NCI-H2029 (cell line): ENCODE results near the gene TMEM79.

ENCODE experiments used
- DNase-seq: peaks from one replicate; lab custom pipeline; 2025; lab: John Stamatoyannopoulos, UW

Gene TMEM79

DNA sequence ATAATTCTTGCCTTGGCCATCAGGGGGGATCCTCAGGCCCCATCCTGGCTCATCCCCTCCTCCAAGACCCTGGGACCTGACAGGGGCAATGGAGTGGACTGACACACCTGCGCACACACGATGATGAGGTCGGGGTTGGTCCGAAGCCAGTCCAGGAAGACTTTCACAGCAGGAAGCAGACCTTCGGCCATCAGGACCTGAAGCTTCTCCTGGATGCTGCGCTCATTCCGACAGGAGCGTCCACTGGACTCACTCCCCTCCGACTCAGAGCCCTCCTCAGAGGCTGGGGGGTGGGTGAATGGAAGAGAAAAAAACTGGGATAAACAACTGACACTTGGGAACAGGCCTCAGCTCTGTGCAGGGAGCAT lies 20.9 kb upstream of the TMEM79 start:
- no peak for DNase-seq

GRCh38 chr1:156266051-156266450 lies 18.1 kb upstream of the TMEM79 start:
- DNase-seq, result no peak

DNA sequence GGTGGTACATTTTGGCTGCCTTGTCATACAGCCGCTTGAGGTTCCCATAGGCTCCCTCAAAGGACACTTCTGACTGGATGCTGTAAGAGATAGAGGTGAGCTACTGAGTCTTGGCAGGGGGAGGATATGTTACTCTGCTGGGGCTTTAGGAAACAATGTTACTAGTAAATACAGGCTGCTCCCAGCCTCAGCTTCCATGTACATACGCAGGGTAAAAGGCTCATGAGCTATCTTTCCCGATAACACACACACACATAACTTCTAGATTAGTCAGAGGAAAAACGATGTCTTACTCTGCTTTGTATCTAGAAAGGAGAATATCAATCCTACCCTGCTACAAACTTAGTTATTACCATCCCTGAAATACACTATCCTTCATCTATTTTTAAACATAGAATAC lies 15.8 kb upstream of the TMEM79 start:
- DNase-seq, result no peak

- DNase-seq, result no peak
These were observed 13.8 kb upstream of the TMEM79 start for GRCh38 chr1:156270314-156270713.

GRCh38 chr1:156276532-156276931 lies 7.6 kb upstream of the TMEM79 start:
- no peak for DNase-seq

GRCh38 chr1:156276966-156277381 lies 7.2 kb upstream of the TMEM79 start:
- DNase-seq, result no peak

GRCh38 chr1:156279837-156280236 lies 4.3 kb upstream of the TMEM79 start:
- no peak for DNase-seq

- no peak for DNase-seq
These were observed 2.8 kb upstream of the TMEM79 start for GRCh38 chr1:156281281-156281680.

- DNase-seq, result peak; percentile 19
These were observed 2.2 kb upstream of the TMEM79 start for GRCh38 chr1:156281693-156282478.

GRCh38 chr1:156282479-156283222 lies 1.5 kb upstream of the TMEM79 start, which contains the start of gene SMG5:
Gene SMG5, minus strand, starts transcription at chr1:156282825. Its CDS starts 145 bp downstream, at chr1:156282680.
- DNase-seq, result peak; percentile 98

- DNase-seq, result no peak
These were observed 604 bp upstream of the TMEM79 start for GRCh38 chr1:156283521-156283920.

GRCh38 chr1:156284757-156285156 lies 632 bp downstream of the TMEM79 start:
- no peak for DNase-seq

GRCh38 chr1:156285437-156285836 lies 1.3 kb downstream of the TMEM79 start:
- no peak for DNase-seq

DNA sequence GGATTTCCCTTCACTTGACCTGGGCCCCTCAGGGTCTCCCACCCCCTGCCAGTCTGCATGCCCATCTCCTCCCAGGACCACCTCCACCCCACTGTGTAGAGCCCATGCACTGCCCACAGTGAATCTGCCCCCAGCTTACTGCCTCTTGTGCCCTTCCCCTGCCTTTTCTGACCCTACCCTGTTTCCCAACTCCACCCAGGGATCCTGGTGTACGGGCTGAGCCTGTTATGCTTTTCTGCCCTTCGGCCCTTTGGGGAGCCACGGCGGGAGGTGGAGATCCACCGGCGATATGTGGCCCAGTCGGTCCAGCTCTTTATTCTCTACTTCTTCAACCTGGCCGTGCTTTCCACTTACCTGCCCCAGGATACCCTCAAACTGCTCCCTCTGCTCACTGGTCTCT lies 1.9 kb downstream of the TMEM79 start:
- DNase-seq, result no peak

DNA sequence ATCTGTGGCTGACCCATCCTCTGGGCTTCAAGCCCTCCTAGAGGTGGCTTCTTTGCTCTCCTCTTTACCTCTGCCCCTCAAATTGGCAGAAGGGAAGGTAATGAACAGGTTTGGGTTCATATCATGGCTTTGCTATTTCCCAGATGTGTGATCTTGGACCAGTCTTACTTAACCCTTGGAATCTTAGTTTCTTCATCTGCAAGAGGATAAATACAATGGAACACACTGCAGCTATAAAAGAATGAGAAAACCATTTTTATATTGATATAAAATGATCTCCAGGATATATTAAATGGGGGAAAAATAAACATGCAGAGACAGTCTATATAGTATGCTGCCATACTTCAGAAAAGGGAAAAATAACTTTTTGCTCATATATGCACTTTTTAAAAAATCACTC lies 5.7 kb downstream of the TMEM79 start:
- no peak for DNase-seq

DNA sequence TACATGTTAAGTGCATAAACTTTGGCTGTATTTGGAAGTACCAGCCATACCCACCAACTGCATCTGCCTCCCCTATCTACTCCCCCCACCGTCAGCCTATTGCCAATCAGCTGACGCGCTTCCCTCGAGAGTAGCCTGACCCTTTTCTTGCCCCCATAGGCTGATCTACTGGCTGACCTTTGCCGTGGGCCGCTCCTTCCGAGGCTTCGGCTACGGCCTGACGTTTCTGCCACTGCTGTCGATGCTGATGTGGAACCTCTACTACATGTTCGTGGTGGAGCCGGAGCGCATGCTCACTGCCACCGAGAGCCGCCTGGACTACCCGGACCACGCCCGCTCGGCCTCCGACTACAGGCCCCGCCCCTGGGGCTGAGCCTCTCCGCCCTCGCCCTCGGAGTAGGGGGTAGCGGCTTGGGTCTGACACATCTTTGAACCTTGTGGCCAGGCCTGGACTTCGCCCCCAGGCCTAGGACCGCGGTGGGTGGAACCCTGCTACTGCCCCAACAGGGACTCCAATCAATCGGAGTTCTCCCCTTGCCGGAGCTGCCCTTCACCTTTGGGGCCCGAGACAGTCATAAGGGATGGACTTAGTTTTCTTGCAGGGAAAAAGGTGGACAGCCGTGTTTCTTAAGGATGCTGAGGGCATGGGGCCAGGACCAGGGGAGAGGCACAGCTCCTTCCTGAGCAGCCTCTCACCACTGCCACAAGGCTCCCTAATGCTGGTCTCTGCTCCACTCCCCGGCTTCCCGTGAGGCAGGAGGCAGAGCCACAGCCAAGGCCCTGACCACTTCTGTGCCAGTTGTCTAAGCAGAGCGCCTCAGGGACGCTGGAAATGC lies 7.3 kb downstream of the TMEM79 start:
- DNase-seq, result peak; percentile 18

DNA sequence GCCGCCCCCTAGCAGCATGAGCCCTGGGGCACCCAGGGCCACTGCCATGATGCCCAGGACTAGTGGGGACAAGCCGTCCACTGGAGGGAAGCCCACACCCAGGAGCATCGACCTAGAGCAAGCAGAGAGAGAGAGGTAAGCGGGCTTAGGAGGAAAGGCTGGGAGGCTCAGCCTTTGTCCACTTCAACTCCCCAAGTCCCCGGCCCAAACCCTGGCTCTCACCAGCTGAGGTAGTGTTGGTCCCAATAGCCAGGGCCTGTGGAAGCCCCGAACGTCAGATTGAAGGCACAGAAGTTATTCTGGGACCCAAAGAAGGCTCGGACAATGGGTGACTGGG lies 8.9 kb downstream of the TMEM79 start:
- no peak for DNase-seq

- DNase-seq, result no peak
These were observed 9.8 kb downstream of the TMEM79 start for GRCh38 chr1:156293895-156294294.

DNA sequence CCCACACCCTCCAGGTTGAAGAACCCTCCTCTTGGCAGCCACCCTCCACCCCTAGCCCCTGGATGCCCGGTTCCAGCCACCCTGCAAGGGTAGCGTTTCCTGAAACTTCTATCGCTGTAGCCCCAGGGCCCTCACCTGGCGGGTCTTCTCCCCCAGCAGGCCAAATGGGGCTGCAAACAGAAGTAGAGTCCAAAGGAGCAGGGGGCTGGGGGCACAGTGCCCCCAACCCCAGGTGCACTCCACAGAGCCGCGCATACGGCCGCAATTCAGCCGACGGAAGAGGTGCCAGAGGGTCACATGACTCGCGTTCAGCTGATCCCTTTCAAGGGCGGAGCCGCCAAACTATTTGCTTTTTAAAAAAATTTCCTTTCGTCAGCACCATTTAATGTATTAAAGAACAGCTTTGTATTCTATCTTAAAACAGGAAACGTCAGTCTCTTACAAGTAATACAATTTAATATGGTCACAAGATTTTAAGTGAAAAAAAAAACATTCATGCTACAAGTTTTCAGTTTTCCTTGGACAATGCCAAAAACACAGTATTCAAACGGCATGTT lies 11.3 kb downstream of the TMEM79 start, which contains the start of gene GLMP:
Gene GLMP (minus strand): TSS at position 289 of the 557 bp plus-strand sequence. CDS start 34 bp downstream, at position 255.
- DNase-seq, result peak; percentile 32

DNA sequence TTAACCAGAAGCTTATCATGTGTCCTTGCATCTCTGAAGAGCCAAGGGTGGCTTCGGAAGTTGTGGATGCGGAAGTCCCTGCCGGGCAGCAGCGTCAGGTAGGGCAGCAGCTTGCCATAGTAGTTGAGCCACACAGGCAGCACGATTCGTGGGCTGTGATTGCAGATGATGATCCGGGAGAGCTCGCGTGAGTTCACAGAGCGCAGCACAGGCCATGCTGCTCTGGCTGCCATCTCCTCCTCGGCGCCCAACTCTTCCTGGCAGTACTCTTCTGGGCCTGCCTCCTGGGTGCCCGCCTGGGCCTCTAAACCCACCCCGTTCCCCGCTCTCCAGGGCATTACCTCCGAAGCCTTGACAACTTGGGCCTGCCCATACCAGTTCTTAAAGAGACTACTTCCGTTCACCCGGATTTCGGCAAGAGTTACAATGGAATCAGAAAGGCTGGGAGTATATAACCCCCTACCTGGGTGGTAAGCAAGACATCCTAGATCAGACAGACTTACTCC lies 14.8 kb downstream of the TMEM79 start, which contains the start of gene VHLL:
Gene VHLL (minus strand): TSS at position 456 of the 506 bp plus-strand sequence. CDS start 118 bp downstream, at position 338.
- no peak for DNase-seq

GRCh38 chr1:156303241-156303640 lies 19.1 kb downstream of the TMEM79 start:
- DNase-seq, result no peak

DNA sequence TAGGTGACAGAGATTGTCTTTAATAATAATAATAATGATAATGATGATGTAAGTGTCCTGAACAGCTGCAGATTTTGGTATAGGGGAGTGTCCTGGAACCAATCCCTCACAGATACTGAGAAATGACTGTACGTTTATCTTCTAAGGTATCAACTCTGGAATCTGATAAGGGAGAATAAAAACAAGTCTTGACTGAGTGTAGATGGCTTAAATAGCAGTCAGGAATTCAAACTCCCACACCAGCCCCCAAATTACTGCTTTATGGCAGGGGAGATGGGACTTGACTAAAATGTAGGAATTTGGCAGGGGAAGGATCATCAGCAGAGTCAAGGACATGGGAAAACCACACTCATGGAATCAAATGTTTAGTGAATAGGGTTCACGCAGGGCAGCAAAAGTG lies 21.1 kb downstream of the TMEM79 start:
- no peak for DNase-seq
